ENCODE results near the gene RRP8. TPM values are rescaled to one million over a fixed set of nuclear protein-coding genes. Genes with fewer than 3 reads are reported as not detected.

Gene RRP8
- polyA plus RNA-seq, 3 donors from 2014 or later = 17.6 to 25.7 (median 18.3) TPM

GRCh38 chr11:6608726-6609501 lies 5.5 kb upstream of the RRP8 start:
- peak overlapping the region in 2 of 5 donors; percentile 14 to 28 for H3K4me3 Mint-ChIP-seq
- H3K9me3 Mint-ChIP-seq = no peaks in the 10 kb centered on the region
- peaks cover 19 to 22% of the 10 kb centered on the region in 2 donors for H3K4me1 Mint-ChIP-seq
- H3K36me3 Mint-ChIP-seq = peaks cover 12 to 21% (median 15%) of the 10 kb centered on the region in 3 donors
- peak overlapping the region in 2 of 6 donors; percentile 86 to 96 for H3K27ac Mint-ChIP-seq
- peaks cover 0 to 10% (median 5%) of the 10 kb centered on the region in 3 donors for H3K27me3 Mint-ChIP-seq (ENCODE audit: low read depth in 3 of 3)
- no peak for DNase-seq

GRCh38 chr11:6608011-6608410 lies 4.6 kb upstream of the RRP8 start:
- DNase-seq = no peak
- peaks cover 19 to 22% of the 10 kb centered on the region in 2 donors for H3K4me1 Mint-ChIP-seq
- peaks cover 0 to 10% (median 5%) of the 10 kb centered on the region in 3 donors for H3K27me3 Mint-ChIP-seq (ENCODE audit: low read depth in 3 of 3)
- peak overlapping the region in 2 of 5 donors; percentile 62 to 82 for H3K4me3 Mint-ChIP-seq
- no peaks in the 10 kb centered on the region for H3K9me3 Mint-ChIP-seq
- peak overlapping the region in 1 of 6 donors; percentile 91 for H3K27ac Mint-ChIP-seq
- peaks cover 12 to 21% (median 15%) of the 10 kb centered on the region in 3 donors for H3K36me3 Mint-ChIP-seq

GRCh38 chr11:6607190-6607795 lies 3.9 kb upstream of the RRP8 start:
- peaks cover 19 to 22% of the 10 kb centered on the region in 2 donors for H3K4me1 Mint-ChIP-seq
- H3K27me3 Mint-ChIP-seq (ENCODE audit: low read depth in 3 of 3) = peaks cover 0 to 10% (median 5%) of the 10 kb centered on the region in 3 donors
- H3K27ac Mint-ChIP-seq = peak overlapping the region in 1 of 6 donors; percentile 91
- no peak for DNase-seq
- peaks cover 12 to 21% (median 15%) of the 10 kb centered on the region in 3 donors for H3K36me3 Mint-ChIP-seq
- H3K4me3 Mint-ChIP-seq = peak overlapping the region in 2 of 5 donors; percentile 75 to 82
- no peaks in the 10 kb centered on the region for H3K9me3 Mint-ChIP-seq

GRCh38 chr11:6606471-6607189 lies 3.2 kb upstream of the RRP8 start:
- H3K9me3 Mint-ChIP-seq = no peaks in the 10 kb centered on the region
- peaks cover 12 to 21% (median 15%) of the 10 kb centered on the region in 3 donors for H3K36me3 Mint-ChIP-seq
- H3K27ac Mint-ChIP-seq = no peak overlapping the region
- H3K27me3 Mint-ChIP-seq (ENCODE audit: low read depth in 3 of 3) = peaks cover 0 to 8% (median 5%) of the 10 kb centered on the region in 3 donors
- peak; percentile 72 to 80 (median 75) for DNase-seq
- peaks cover 19 to 21% of the 10 kb centered on the region in 2 donors for H3K4me1 Mint-ChIP-seq
- H3K4me3 Mint-ChIP-seq = peak overlapping the region in 2 of 5 donors; percentile 75 to 82

- H3K9me3 Mint-ChIP-seq = no peaks in the 10 kb centered on the region
- no peak for DNase-seq
- no peaks in the 10 kb centered on the region for H3K27me3 Mint-ChIP-seq (ENCODE audit: low read depth in 3 of 3)
- H3K27ac Mint-ChIP-seq = no peak overlapping the region
- H3K4me1 Mint-ChIP-seq = peaks cover 3 to 8% of the 10 kb centered on the region in 2 donors
- peaks cover 9 to 17% (median 10%) of the 10 kb centered on the region in 3 donors for H3K36me3 Mint-ChIP-seq
- H3K4me3 Mint-ChIP-seq = no peak overlapping the region
Measured at GRCh38 chr11:6604790-6605189, 1.4 kb upstream of the RRP8 start.

- peaks cover 6% of the 10 kb centered on the region in 2 donors for H3K4me1 Mint-ChIP-seq
- H3K27ac Mint-ChIP-seq = no peak overlapping the region
- no peak overlapping the region for H3K4me3 Mint-ChIP-seq
- peaks cover 5 to 18% (median 6%) of the 10 kb centered on the region in 3 donors for H3K36me3 Mint-ChIP-seq
- peak; percentile 47 to 59 (median 50) for DNase-seq
- H3K27me3 Mint-ChIP-seq (ENCODE audit: low read depth in 3 of 3) = no peaks in the 10 kb centered on the region
- no peaks in the 10 kb centered on the region for H3K9me3 Mint-ChIP-seq
Measured at GRCh38 chr11:6604081-6604626, 738 bp upstream of the RRP8 start.

- Mint-ChIP-seq H3K27ac (peak overlapping the region in 2 of 6 donors; percentile 14 to 72), H3K4me1 (peaks cover 4 to 22% of the 10 kb centered on the region in 2 donors), H3K4me3 (no peak overlapping the region), H3K27me3 (ENCODE audit: low read depth in 3 of 3) (peaks cover 0 to 1% (median 0%) of the 10 kb centered on the region in 3 donors), H3K9me3 (no peaks in the 10 kb centered on the region), H3K36me3 (peaks cover 6 to 23% (median 8%) of the 10 kb centered on the region in 3 donors)
- no peak for DNase-seq
Measured at GRCh38 chr11:6602096-6602940, 1.1 kb downstream of the RRP8 start.

- no peak for DNase-seq
- peaks cover 4 to 27% of the 10 kb centered on the region in 2 donors for H3K4me1 Mint-ChIP-seq
- peaks cover 0 to 1% (median 0%) of the 10 kb centered on the region in 3 donors for H3K27me3 Mint-ChIP-seq (ENCODE audit: low read depth in 3 of 3)
- peaks cover 6 to 28% (median 8%) of the 10 kb centered on the region in 3 donors for H3K36me3 Mint-ChIP-seq
- H3K4me3 Mint-ChIP-seq = no peak overlapping the region
- no peak overlapping the region for H3K27ac Mint-ChIP-seq
- no peaks in the 10 kb centered on the region for H3K9me3 Mint-ChIP-seq
Measured at GRCh38 chr11:6601041-6601461, 2.4 kb downstream of the RRP8 start.

GRCh38 chr11:6599881-6600390 lies 3.5 kb downstream of the RRP8 start:
- H3K4me3 Mint-ChIP-seq = no peak overlapping the region
- no peaks in the 10 kb centered on the region for H3K9me3 Mint-ChIP-seq
- H3K4me1 Mint-ChIP-seq = peaks cover 4 to 31% of the 10 kb centered on the region in 2 donors
- H3K27me3 Mint-ChIP-seq (ENCODE audit: low read depth in 3 of 3) = peaks cover 0 to 1% (median 0%) of the 10 kb centered on the region in 3 donors
- DNase-seq = no peak
- peaks cover 6 to 31% (median 8%) of the 10 kb centered on the region in 3 donors for H3K36me3 Mint-ChIP-seq
- no peak overlapping the region for H3K27ac Mint-ChIP-seq

GRCh38 chr11:6599449-6599848 lies 4.0 kb downstream of the RRP8 start:
- Mint-ChIP-seq H3K27ac (peak overlapping the region in 2 of 6 donors; percentile 22 to 46), H3K4me3 (no peak overlapping the region), H3K36me3 (peaks cover 6 to 31% (median 10%) of the 10 kb centered on the region in 3 donors), H3K27me3 (ENCODE audit: low read depth in 3 of 3) (peaks cover 0 to 1% (median 0%) of the 10 kb centered on the region in 3 donors), H3K9me3 (no peaks in the 10 kb centered on the region), H3K4me1 (peaks cover 4 to 32% of the 10 kb centered on the region in 2 donors)
- no peak for DNase-seq

- no peak overlapping the region for H3K4me3 Mint-ChIP-seq
- H3K27me3 Mint-ChIP-seq (ENCODE audit: low read depth in 3 of 3) = peaks cover 0 to 1% (median 0%) of the 10 kb centered on the region in 3 donors
- H3K27ac Mint-ChIP-seq = no peak overlapping the region
- peaks cover 6 to 38% (median 17%) of the 10 kb centered on the region in 3 donors for H3K36me3 Mint-ChIP-seq
- no peak for DNase-seq
- H3K4me1 Mint-ChIP-seq = peaks cover 4 to 41% of the 10 kb centered on the region in 2 donors
- no peaks in the 10 kb centered on the region for H3K9me3 Mint-ChIP-seq
Measured at GRCh38 chr11:6598555-6598954, 4.9 kb downstream of the RRP8 start.

- Mint-ChIP-seq H3K4me1 (peaks cover 7 to 41% of the 10 kb centered on the region in 2 donors), H3K27me3 (ENCODE audit: low read depth in 3 of 3) (peaks cover 0 to 1% (median 0%) of the 10 kb centered on the region in 3 donors), H3K4me3 (no peak overlapping the region), H3K9me3 (no peaks in the 10 kb centered on the region), H3K27ac (peak overlapping the region in 1 of 6 donors; percentile 23), H3K36me3 (peaks cover 6 to 44% (median 25%) of the 10 kb centered on the region in 3 donors)
- no peak for DNase-seq
Measured at GRCh38 chr11:6596239-6596877, 7.1 kb downstream of the RRP8 start.

All from immature natural killer cell (primary cell).